Nucleus accumbens (tissue), 56 donors: Measurements from ENCODE around the gene EXOC6B.

Experiments used
- DNase-seq, 56 donors: peaks; one replicate each; lab custom pipeline; 2025; lab: John Stamatoyannopoulos, UW

The EXOC6B gene

GRCh38 chr2:72204156-72204785, 621.6 kb downstream of the EXOC6B start:
- DNase-seq = no peak

- DNase-seq = no peak
Measured at GRCh38 chr2:72198532-72199241, 627.1 kb downstream of the EXOC6B start.

- no peak for DNase-seq
Measured at GRCh38 chr2:72193723-72194122, 632.1 kb downstream of the EXOC6B start.

DNA sequence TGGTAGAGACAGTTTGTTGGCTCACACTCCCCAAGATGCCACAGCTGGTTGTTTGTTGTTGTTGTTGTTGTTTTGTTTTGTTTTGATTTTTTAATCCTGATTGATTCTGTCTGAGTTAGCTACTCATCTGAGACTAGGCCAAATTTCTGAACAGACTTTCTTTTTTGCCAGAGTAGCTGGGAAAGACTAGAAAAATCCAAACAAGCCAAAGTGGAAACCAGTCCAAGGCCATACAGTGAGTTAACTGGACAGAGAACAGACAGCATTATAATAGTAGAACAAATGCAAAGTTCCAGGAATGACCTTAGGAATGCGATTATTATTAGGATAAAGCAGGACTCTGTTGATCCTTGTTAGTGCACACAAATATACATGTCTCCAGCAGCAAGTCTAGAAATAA, 634.4 kb downstream of the EXOC6B start:
- DNase-seq = no peak

DNA sequence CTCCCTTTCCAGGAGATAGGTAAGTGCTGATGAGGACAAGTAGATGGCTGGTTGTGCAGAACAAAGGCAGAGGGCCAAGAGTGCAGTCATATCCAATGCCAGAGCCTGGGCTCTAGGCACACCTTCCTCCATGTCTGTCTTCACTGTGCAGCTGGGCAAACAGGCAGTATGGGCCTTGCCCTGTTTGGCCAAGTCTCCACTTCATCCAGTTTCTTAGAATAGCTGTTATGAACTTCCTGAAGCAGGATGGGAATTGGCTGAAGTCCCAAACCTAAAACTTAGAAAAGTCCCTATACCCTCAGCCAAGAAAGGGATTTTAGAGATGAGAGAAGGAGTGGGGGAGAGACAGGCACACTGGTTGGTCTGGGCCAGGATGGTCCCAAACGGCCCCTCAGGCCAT, 640.6 kb downstream of the EXOC6B start:
- no peak for DNase-seq

DNA sequence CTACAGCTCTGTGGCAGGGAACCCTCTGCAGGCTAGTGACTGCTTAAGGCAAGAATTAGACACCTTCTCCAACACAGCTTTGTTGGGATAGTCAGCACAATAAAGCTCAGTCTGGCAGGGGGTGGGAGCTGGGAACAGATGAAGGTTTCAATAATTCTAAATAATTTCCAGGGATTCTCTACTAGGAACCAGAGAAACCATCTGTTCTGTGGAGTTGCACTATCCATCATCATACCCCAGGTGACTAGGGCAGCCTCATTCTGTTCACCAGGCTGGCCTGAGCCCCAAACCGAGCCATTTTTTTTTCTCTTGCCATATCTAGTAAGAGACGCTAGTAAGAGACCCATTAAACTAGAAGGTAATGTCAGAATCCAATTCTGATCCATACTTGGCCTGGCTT, 642.4 kb downstream of the EXOC6B start:
- no peak for DNase-seq

DNA sequence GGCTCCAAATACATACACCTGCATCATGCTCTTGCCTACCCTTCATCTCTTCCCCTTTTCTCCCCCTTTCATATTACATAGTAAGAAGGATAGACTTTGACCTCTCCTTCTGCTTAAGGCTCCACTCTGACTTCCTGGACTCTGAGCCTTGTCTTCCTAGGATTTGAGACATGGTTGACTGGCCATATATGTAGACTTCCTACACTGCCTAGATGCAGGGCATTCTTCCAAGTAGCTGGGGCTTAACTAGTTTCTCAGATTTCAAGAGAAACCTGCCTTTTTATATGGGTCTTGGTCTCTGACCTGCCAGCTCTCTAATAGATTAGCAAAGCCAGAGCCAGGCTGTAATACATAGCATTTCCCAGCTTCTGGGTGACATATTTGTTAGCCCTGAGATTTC, 642.8 kb downstream of the EXOC6B start:
- no peak for DNase-seq

DNA sequence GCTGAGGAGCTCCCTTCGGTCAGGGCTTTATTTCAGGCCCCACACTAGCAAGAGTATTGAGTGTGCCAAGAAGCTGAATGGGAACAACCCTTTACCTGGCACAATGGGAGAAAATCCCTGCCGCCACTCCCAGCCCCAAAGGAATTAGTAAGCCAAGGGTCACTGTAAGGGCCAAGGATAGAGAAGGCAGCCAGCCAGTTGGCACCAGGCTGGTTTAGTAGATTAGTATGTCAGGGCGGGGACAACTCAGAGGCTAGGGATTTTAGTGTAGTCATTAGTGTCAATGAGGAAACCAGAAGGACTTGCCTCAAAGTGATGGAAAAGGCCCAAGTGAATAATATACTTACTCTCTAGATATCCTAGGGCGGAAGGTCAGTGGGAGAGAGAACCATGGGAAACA, 643.3 kb downstream of the EXOC6B start:
- DNase-seq = no peak

DNA sequence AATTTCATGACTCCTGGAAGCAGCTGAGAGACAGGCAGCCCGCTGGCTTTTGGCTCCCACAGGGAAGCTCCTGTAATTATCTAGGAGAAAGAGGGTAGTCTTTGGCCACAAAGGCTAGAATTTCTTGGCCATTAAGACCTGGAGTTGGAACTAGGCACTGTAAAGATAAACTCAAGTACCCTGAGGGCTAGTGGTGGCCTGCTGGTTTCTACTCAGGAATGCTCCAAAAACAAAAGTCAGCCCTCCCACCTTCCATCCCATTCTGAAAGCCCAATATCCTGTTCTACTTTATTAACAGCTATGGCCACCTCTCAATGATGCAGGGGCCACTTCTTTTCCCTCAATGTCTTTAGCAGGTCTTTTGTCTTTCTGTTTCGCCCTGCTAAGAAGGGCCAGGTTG, 644.2 kb downstream of the EXOC6B start:
- no peak for DNase-seq

DNA sequence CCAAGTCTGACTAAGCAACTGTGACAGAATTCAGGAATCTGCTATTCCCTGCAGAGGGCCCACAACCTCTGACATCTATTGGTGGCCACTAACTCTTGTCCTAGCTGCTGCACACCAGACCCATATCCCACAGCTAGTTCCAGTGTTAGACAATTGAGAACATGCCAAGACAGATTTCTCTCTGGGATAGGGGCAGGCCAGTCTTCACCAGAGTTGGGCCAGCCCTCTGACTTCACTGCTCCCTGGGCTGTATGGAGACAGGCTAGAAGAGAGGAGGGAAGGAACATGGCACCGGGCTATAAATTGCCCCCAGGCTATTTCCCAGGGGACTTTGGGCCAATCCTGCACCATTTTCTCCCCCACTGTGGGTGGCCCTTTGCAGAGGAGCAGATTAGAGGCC, 645.5 kb downstream of the EXOC6B start:
- no peak for DNase-seq

- DNase-seq = no peak
Measured at GRCh38 chr2:72178551-72178950, 647.3 kb downstream of the EXOC6B start.

DNA sequence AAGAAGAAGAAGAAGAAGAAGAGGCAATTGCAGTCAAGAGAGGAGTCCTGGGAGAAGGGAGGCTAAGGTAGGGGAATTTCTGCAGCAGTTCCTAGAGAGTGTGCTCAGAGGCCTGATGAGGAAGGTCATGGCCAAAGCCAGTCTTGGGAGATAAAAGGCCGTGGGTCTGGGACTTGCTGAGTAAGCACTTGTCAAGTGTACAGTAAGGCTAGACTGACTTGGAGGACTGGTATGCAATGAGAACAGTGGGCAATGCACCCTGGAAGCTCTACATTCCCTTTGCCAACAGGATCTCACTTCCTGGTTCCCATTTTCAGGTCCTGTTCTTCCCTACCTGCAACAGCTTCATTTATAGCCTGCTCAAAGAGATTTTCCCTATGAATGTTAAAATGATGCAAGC, 649.6 kb downstream of the EXOC6B start:
- no peak for DNase-seq

GRCh38 chr2:72175636-72176035, 650.2 kb downstream of the EXOC6B start:
- DNase-seq = no peak

DNA sequence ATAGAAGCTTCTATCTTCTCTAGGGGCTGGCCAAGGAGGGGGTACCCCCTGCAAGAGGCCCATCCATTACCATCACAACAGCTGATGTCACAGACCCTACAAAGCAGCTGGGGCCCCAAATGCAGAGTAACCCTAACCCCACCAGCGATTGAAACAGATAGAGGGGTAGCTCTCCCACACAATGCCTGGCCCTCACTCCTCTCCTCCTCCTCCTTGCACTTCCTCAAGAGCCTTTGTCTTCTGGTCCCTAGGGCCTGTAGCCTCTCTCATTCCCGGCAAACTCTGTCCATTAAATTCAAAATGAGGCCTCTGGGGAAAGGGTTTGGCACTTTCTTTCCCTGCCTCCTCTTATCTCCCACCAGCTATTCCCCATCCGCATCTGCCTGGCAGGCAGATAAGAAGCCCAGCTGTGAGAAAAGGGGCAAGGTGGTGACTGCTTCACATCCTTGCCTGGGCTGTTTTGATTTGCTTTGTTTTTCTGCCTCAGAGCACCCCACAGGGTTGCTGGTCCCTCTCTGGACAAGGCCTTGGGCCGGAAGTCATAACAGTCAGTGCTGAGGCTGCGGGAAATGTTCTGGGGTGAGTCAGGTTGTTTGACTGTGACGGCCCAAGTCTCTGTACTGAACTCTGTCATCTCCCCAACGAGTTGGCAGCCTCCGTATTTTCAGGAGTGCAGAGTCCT, 652.1 kb downstream of the EXOC6B start:
- DNase-seq = no peak

DNA sequence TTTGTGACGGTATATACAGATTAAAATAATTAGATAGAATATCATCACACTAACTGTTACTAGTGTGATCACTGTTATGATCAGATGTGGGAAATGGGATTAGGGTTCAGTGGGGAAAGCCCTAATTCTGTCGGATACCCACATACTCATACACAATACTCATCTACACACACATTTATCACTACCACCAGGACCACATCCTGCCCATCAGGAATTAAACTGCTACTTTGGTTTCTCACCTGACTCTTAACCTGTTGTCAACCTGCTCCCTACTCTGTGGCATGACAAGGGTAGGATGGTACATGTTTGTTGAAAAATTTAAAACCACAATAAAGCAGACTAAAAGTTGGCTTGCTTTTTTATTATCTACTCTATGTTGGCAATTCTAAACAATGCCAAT, 653.4 kb downstream of the EXOC6B start:
- no peak for DNase-seq

- DNase-seq = no peak
Measured at GRCh38 chr2:72166279-72166678, 659.6 kb downstream of the EXOC6B start.

GRCh38 chr2:72165792-72166191, 660.0 kb downstream of the EXOC6B start:
- DNase-seq = no peak

GRCh38 chr2:72162574-72162973, 663.3 kb downstream of the EXOC6B start:
- DNase-seq = no peak

DNA sequence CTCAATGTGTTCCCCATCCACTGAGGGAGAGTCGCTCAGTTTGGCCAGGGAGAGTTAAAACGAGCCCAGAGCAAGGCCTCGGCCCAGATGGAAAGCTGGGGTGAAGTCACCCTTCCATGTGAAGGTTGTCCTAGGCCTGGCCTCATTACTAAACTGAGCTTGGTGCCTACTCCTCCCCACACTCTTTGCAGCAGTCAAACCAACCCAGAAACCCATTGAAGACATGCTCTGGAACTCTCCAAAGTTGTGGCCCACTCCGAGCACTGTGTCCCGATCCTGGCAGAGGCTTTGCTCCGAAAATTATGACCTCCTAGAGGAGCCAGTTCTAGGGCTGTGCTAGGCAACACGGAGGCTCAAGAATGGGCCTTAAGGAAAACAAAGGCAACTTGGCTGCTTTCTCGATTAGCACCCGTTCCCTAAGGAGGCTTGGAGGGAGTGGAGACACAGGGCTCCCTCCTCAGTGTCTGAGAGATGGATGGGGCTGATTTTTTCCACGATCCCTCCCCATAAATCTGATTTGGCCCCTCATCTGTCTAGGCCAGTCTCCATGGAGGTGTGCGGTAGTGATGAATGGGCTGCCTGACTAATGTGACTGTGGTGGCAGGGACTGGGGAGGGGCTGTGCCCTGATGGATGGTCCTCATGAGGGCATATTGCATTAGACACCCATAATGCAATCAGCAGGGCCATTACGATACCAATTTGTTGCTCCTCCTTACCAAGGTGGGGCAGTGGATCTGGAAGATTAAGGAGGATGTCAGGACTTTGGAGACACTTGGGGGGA, 666.4 kb downstream of the EXOC6B start:
- DNase-seq = no peak

DNA sequence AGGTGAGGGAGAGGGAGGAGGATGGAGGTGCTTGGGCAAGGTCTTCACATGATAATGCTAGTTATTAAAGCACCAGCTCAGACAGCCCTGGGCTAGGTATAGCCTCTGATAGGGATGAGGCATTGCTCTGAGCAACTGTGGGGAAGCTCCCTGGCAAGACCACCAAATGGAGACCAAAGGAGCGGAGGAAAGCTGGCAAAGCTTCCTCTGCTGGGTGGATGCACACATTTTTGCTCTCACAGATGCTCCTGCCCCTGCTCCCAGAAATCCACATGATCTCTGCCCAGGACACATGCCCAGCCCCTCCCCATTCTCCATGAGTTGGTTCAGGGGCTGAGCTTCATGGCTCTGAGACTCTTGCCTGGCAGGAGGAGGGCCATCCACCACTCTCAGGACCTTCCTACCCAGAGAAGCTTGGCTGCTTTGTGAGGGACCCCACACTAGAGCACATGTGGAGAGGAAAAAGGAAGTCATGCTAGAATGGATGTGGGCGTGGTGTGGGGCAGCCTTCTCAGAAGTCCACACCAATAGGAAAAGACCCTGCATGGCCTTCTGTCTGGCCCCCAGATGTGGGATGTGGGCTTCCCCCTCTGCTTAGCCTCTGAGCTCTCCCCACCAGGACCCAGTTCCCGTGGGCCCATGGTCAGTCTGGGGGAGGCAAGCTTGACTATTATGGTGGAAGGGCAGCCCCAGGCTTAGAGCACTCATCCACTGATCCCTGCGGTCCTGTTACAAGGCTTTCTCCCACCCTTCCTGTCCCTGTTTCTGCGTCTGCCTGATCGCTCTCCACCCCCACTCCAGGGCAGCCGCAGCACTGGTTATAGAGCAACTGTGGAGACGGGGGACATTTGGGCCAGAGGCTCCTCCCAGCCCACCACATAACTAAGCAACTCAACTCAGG, 667.7 kb downstream of the EXOC6B start:
- DNase-seq = no peak
